Uterus (tissue), 4 donors: Measurements from ENCODE around the gene RECQL. TPM values are rescaled to one million over a fixed set of nuclear protein-coding genes. Genes with fewer than 3 reads are reported as not detected.

Experiments used
- DNase-seq, 2 donors: peaks; one replicate each; pipeline ENCODE4 v3.0.0-alpha.2; 2019 to 2020
- H3K27ac ChIP-seq, 2 donors: fragments of 200-600 bp; sonication (generic); 1 replicate in 1 of 2; 2 replicates in 1 of 2; pipeline ENCODE4 v1.5.1; 2016 to 2018
- H3K27me3 ChIP-seq, 2 donors: fragments of 200-600 bp; sonication (generic); one replicate each; pipeline ENCODE4 v1.5.1; 2018 to 2019; ENCODE audit warnings: control low read depth in 1 of 2
- H3K36me3 ChIP-seq, 2 donors: fragments of 200-600 bp; sonication (generic); one replicate each; pipeline ENCODE4 v1.5.1; 2019; ENCODE audit warnings: control low read depth in 1 of 2
- H3K4me1 ChIP-seq, 2 donors: fragments of 200-600 bp; sonication (generic); one replicate each; pipeline ENCODE4 v1.5.1; 2018 to 2019; ENCODE audit warnings: control low read depth in 1 of 2
- H3K4me3 ChIP-seq, 2 donors: fragments of 200-600 bp; sonication (generic); 1 replicate in 1 of 2; 2 replicates in 1 of 2; pipeline ENCODE4 v1.5.1; 2018 to 2019; ENCODE audit warnings: mild to moderate bottlenecking in 1 of 2
- H3K9me3 ChIP-seq, 2 donors: fragments of 200-600 bp; sonication (generic); one replicate each; pipeline ENCODE4 v1.5.1; 2019; ENCODE audit warnings: control low read depth in 1 of 2
- CTCF ChIP-seq, 4 experiments: fragments of 200-600 bp in 2 of 4; fragments of 450-650 bp in 2 of 4; sonication (generic) in 2 of 4; IDR thresholded peaks; one replicate each; pipeline ENCODE4 v1.5.1; 2016 to 2019; ENCODE audit warnings: antibody characterized with exemption in 4 of 4, mild to moderate bottlenecking in 2 of 4, moderate library complexity in 1 of 4
- POLR2A ChIP-seq, 2 donors: fragments of 450-650 bp; IDR thresholded peaks; one replicate each; pipeline ENCODE4 v1.6.1; 2016; ENCODE audit warnings: antibody characterized with exemption in 2 of 2, mild to moderate bottlenecking in 1 of 2, moderate library complexity in 1 of 2
- intact Hi-C: fragments of 100-400 bp; cut with DNase I; formaldehyde crosslinking; loops from one replicate; pipeline ENCODE4 v1.15.1; 2023; ENCODE audit warnings: low total_unique reads
- total RNA-seq, 4 donors: library from RNA; depleted of rRNA in 3 of 4; stranded (reverse); fragments of >200 nt in 3 of 4; gene quantifications; one replicate each; pipeline versions ENCODE4 v1.1.0 to v1.2.4, GENCODE V29; 2014 to 2023
- donor health status: DM: yes; HTN: yes; CAD: no.

Gene RECQL
- total RNA-seq, 4 donors from 2014 or later: 15.4 to 99.0 (median 24.3) TPM

GRCh38 chr12:21542403-21542802, 41.0 kb upstream of the RECQL start:
- H3K4me3 ChIP-seq: no peak overlapping the region
- no peak for DNase-seq
- H3K9me3 ChIP-seq: no peaks in the 10 kb centered on the region
- H3K27ac ChIP-seq: no peak overlapping the region
- no peaks in the 10 kb centered on the region for H3K4me1 ChIP-seq
- no peaks in the 10 kb centered on the region for H3K36me3 ChIP-seq
- intact Hi-C loops: no loop called here
- no peak for TF ChIP-seq POLR2A (IDR thresholded peaks at IDR 0.05)
- no peaks in the 10 kb centered on the region for H3K27me3 ChIP-seq

GRCh38 chr12:21541773-21542172, 40.3 kb upstream of the RECQL start:
- Histone ChIP-seq H3K27me3 (no peaks in the 10 kb centered on the region), H3K36me3 (no peaks in the 10 kb centered on the region), H3K9me3 (no peaks in the 10 kb centered on the region), H3K4me1 (no peaks in the 10 kb centered on the region), H3K27ac (no peak overlapping the region), H3K4me3 (no peak overlapping the region)
- DNase-seq: no peak
- TF ChIP-seq POLR2A (IDR thresholded peaks at IDR 0.05): no peak
- TF ChIP-seq CTCF (IDR thresholded peaks at IDR 0.05): no peak
- intact Hi-C loops: no loop called here

GRCh38 chr12:21539797-21540196, 38.4 kb upstream of the RECQL start:
- H3K27me3 ChIP-seq: no peaks in the 10 kb centered on the region
- no peaks in the 10 kb centered on the region for H3K4me1 ChIP-seq
- no peak overlapping the region for H3K4me3 ChIP-seq
- no peak overlapping the region for H3K27ac ChIP-seq
- H3K9me3 ChIP-seq: no peaks in the 10 kb centered on the region
- TF ChIP-seq CTCF (IDR thresholded peaks at IDR 0.05) (no peak), POLR2A (IDR thresholded peaks at IDR 0.05) (no peak)
- intact Hi-C loops: no loop called here
- no peak for DNase-seq
- H3K36me3 ChIP-seq: no peaks in the 10 kb centered on the region

DNA sequence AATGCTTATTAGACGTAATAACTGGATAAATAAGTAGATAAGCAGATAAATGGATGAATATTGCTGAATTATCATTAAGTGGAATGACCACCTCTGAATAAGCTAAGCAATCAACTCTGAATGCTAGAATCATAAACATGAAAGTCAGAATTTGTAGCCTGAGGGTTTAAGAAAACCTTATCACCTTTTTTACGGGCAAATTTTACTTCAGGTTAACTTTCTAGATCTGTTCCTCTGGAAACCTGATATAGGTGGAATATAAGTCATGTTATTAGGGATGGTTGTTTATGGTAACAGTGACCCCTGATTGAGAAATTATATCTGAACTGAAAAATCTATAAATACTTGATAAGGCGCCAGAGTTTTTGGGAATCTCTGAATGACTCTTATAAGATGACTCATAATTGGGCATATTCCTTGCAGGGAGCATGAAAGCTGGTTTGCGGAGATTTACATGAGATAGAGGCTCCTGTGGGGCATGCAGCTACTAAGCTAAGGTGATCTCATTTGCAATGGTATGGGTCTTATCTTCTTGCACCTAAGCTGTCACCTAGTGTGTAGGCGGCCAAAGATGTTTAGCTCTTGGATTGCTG, 36.7 kb upstream of the RECQL start:
- no peaks in the 10 kb centered on the region for H3K36me3 ChIP-seq
- H3K27me3 ChIP-seq: no peaks in the 10 kb centered on the region
- H3K4me1 ChIP-seq: no peaks in the 10 kb centered on the region
- intact Hi-C loops: no loop called here
- H3K27ac ChIP-seq: no peak overlapping the region
- DNase-seq: no peak
- TF ChIP-seq CTCF (IDR thresholded peaks at IDR 0.05): no peak
- no peak for TF ChIP-seq POLR2A (IDR thresholded peaks at IDR 0.05)
- no peak overlapping the region for H3K4me3 ChIP-seq
- H3K9me3 ChIP-seq: no peaks in the 10 kb centered on the region

DNA sequence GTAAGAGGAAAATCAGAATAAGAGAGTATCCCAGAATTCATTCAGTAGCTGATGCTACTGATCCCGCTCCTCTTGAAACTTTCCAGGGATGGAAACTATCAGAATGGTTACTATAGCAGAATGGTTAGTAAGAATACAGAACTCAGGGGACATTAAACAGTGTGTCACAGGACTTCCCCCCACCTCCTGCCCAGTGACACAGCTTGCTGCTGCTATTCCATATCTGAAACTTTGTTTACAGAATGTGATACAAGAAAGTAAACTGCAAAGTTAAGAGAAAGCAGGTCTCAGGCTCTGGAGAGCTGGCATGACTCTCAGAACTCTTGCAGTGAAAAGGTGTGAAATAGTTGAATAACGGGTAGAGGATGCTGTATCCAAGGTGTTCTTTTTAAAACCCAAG, 28.0 kb upstream of the RECQL start:
- intact Hi-C loops: no loop called here
- DNase-seq: no peak
- TF ChIP-seq POLR2A (IDR thresholded peaks at IDR 0.05): no peak
- no peak for TF ChIP-seq CTCF (IDR thresholded peaks at IDR 0.05)
- Histone ChIP-seq H3K4me1 (no peaks in the 10 kb centered on the region), H3K27me3 (no peaks in the 10 kb centered on the region), H3K9me3 (no peaks in the 10 kb centered on the region), H3K36me3 (no peaks in the 10 kb centered on the region), H3K27ac (no peak overlapping the region), H3K4me3 (no peak overlapping the region)

DNA sequence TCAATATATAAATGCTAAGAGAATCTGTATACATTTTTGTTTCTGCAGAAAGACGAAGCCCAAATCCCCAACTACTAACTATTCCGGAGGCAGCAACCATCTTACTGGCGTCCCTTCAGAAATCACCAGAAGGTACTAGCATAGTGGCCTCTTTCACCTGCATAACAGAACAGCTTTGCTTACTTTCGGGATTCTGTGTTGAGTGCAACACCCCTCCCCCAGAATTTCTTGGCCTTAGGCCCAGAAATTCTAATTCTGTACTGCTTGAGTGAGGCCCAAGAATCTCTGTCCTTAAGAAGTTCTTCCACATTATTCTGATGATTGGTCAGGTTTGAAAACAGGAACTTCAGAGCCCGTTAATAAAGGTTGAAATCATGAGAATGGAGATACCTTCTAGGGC, 27.5 kb upstream of the RECQL start:
- Histone ChIP-seq H3K27me3 (no peaks in the 10 kb centered on the region), H3K36me3 (no peaks in the 10 kb centered on the region), H3K4me3 (no peak overlapping the region), H3K4me1 (no peaks in the 10 kb centered on the region), H3K9me3 (no peaks in the 10 kb centered on the region), H3K27ac (no peak overlapping the region)
- no peak for DNase-seq
- TF ChIP-seq POLR2A (IDR thresholded peaks at IDR 0.05): no peak
- no peak for TF ChIP-seq CTCF (IDR thresholded peaks at IDR 0.05)
- intact Hi-C loops: no loop called here
